Stomach smooth muscle (tissue), 2 donors: ENCODE data around the gene C1orf56.
"Not testable (repeated sequence)": the region's sequence is repeated elsewhere in the genome, so short reads cannot be mapped to it uniquely, and the experiment has no call there.

Source experiments
- H3K27ac ChIP-seq: one replicate; pipeline ENCODE4 v1.7.0; 2013; ENCODE audit warnings: mild to moderate bottlenecking, low read length, inconsistent platforms
- H3K27me3 ChIP-seq, 2 donors: one replicate each; pipeline ENCODE4 v1.7.0; 2013; ENCODE audit warnings: low read length in 2 of 2; ENCODE audit not compliant: insufficient read depth in 2 of 2, control insufficient read depth in 1 of 2
- H3K36me3 ChIP-seq, 2 donors: one replicate each; pipeline ENCODE4 v1.7.0; 2013; ENCODE audit warnings: low read length in 2 of 2; ENCODE audit not compliant: control insufficient read depth in 2 of 2, insufficient read depth in 2 of 2
- H3K4me1 ChIP-seq: one replicate; pipeline ENCODE4 v1.7.0; 2013; ENCODE audit warnings: low read length; ENCODE audit not compliant: control insufficient read depth, insufficient read depth
- H3K4me3 ChIP-seq, 2 donors: one replicate each; pipeline ENCODE4 v1.7.0; 2013; ENCODE audit warnings: low read length in 2 of 2
- H3K9ac ChIP-seq, 2 donors: one replicate each; pipeline ENCODE4 v1.7.0; 2013; ENCODE audit warnings: low read length in 2 of 2, mild to moderate bottlenecking in 1 of 2
- H3K9me3 ChIP-seq, 2 donors: one replicate each; pipeline ENCODE4 v1.7.0; 2013; ENCODE audit warnings: low read length in 2 of 2; ENCODE audit not compliant: control insufficient read depth in 2 of 2
- donor health status: healthy.
- donor health status: Pancreatic carcinoma.

The C1orf56 gene

GRCh38 chr1:151061704-151062103 lies 14.2 kb downstream of the C1orf56 start:
- no peaks in the 10 kb centered on the region for H3K9me3 ChIP-seq
- no peak overlapping the region for H3K27ac ChIP-seq
- peak overlapping the region in 1 of 2 donors; percentile 20 for H3K9ac ChIP-seq
- H3K4me1 ChIP-seq, result peaks cover 30% of the 10 kb centered on the region
- no peaks in the 10 kb centered on the region for H3K27me3 ChIP-seq
- no peak overlapping the region for H3K4me3 ChIP-seq
- H3K36me3 ChIP-seq, result peaks cover 0 to 2% of the 10 kb centered on the region in 2 donors

GRCh38 chr1:151062741-151063371 lies 15.3 kb downstream of the C1orf56 start:
- Histone ChIP-seq H3K27ac (no peak overlapping the region), H3K9ac (no peak overlapping the region), H3K9me3 (no peaks in the 10 kb centered on the region), H3K4me3 (no peak overlapping the region), H3K27me3 (no peaks in the 10 kb centered on the region), H3K36me3 (no peaks in the 10 kb centered on the region), H3K4me1 (peaks cover 21% of the 10 kb centered on the region)

- peaks cover 11% of the 10 kb centered on the region for H3K4me1 ChIP-seq
- H3K9me3 ChIP-seq, result no peaks in the 10 kb centered on the region
- no peaks in the 10 kb centered on the region for H3K36me3 ChIP-seq
- H3K4me3 ChIP-seq, result no peak overlapping the region
- no peak overlapping the region for H3K9ac ChIP-seq
- H3K27me3 ChIP-seq, result no peaks in the 10 kb centered on the region
- no peak overlapping the region for H3K27ac ChIP-seq
Observed at GRCh38 chr1:151065089-151065645, 17.6 kb downstream of the C1orf56 start.

GRCh38 chr1:151067185-151067584 lies 19.6 kb downstream of the C1orf56 start:
- Histone ChIP-seq H3K4me1 (peaks cover 12% of the 10 kb centered on the region), H3K9me3 (no peaks in the 10 kb centered on the region), H3K36me3 (no peaks in the 10 kb centered on the region), H3K27ac (no peak overlapping the region), H3K4me3 (no peak overlapping the region), H3K9ac (no peak overlapping the region), H3K27me3 (no peaks in the 10 kb centered on the region)

GRCh38 chr1:151069103-151069486 lies 21.5 kb downstream of the C1orf56 start:
- H3K9ac ChIP-seq, result no peak overlapping the region
- peaks cover 12% of the 10 kb centered on the region for H3K4me1 ChIP-seq
- peaks cover 0 to 3% of the 10 kb centered on the region in 2 donors for H3K36me3 ChIP-seq
- H3K9me3 ChIP-seq, result no peaks in the 10 kb centered on the region
- H3K27me3 ChIP-seq, result no peaks in the 10 kb centered on the region
- H3K4me3 ChIP-seq, result no peak overlapping the region
- peak overlapping the region; percentile 100 for H3K27ac ChIP-seq

- Histone ChIP-seq H3K9ac (peak within 1 kb of the TSS; percentile 95 to 99), H3K27ac (peak within 1 kb of the TSS; percentile 100), H3K27me3 (no peaks in the 10 kb centered on the region), H3K9me3 (no peaks in the 10 kb centered on the region), H3K4me1 (peaks cover 12% of the 10 kb centered on the region), H3K4me3 (peak within 1 kb of the TSS; percentile 75 to 97), H3K36me3 (peaks cover 0 to 5% of the 10 kb centered on the region in 2 donors)
Observed at GRCh38 chr1:151070474-151071276, 23.1 kb downstream of the C1orf56 start, which contains the start of gene GABPB2. GABPB2 (plus strand) TSS chr1:151070761; CDS start chr1:151088190, 17,429 bp downstream.

- Histone ChIP-seq H3K4me3 (no peak overlapping the region), H3K36me3 (peaks cover 0 to 5% of the 10 kb centered on the region in 2 donors), H3K9ac (no peak overlapping the region), H3K27ac (no peak overlapping the region), H3K9me3 (no peaks in the 10 kb centered on the region), H3K27me3 (no peaks in the 10 kb centered on the region), H3K4me1 (peaks cover 12% of the 10 kb centered on the region)
Observed at GRCh38 chr1:151072224-151072623, 24.7 kb downstream of the C1orf56 start.

GRCh38 chr1:151085953-151086559 lies 38.5 kb downstream of the C1orf56 start:
- Histone ChIP-seq H3K9me3 (no peaks in the 10 kb centered on the region), H3K4me3 (no peak overlapping the region), H3K27me3 (no peaks in the 10 kb centered on the region), H3K27ac (no peak overlapping the region), H3K36me3 (peaks cover 0 to 3% of the 10 kb centered on the region in 2 donors), H3K4me1 (no peaks in the 10 kb centered on the region), H3K9ac (peak overlapping the region in 1 of 2 donors; percentile 21)

- H3K27me3 ChIP-seq, H3K9ac ChIP-seq, H3K27ac ChIP-seq, H3K4me1 ChIP-seq, H3K9me3 ChIP-seq, H3K4me3 ChIP-seq: not testable (repeated sequence)
- H3K36me3 ChIP-seq, result peaks cover 5 to 10% of the 10 kb centered on the region in 2 donors
Observed at GRCh38 chr1:151097426-151097825, 49.9 kb downstream of the C1orf56 start.

- Histone ChIP-seq H3K27ac (no peak overlapping the region), H3K36me3 (peaks cover 5 to 12% of the 10 kb centered on the region in 2 donors), H3K4me1 (no peaks in the 10 kb centered on the region), H3K9ac (no peak overlapping the region), H3K4me3 (no peak overlapping the region), H3K9me3 (no peaks in the 10 kb centered on the region), H3K27me3 (no peaks in the 10 kb centered on the region)
Observed at GRCh38 chr1:151098126-151098525, 50.6 kb downstream of the C1orf56 start.
